Osteocyte (in vitro differentiated cells): ENCODE measurements around the gene POMP. TPM values are rescaled to one million over a fixed set of nuclear protein-coding genes. Genes with fewer than 3 reads are reported as not detected.
A peak's percentile ranks its signal among the peaks of the same experiment; 100 is the strongest.

ENCODE experiments used
- DNase-seq: peaks from one replicate; pipeline ENCODE4 v3.0.0; 2021; ENCODE audit warnings: mixed read lengths; ENCODE audit not compliant: unreplicated experiment; ENCODE audit errors: extremely low spot score
- H3K27ac Mint-ChIP-seq: one replicate; pipeline ENCODE4 v1.8.0; 2021; ENCODE audit warnings: mild to moderate bottlenecking, mixed read lengths; ENCODE audit not compliant: unreplicated experiment
- H3K27me3 Mint-ChIP-seq: one replicate; pipeline ENCODE4 v1.8.0; 2021; ENCODE audit warnings: mixed read lengths; ENCODE audit not compliant: unreplicated experiment
- H3K36me3 Mint-ChIP-seq: one replicate; pipeline ENCODE4 v1.8.0; 2021; ENCODE audit warnings: mixed read lengths; ENCODE audit not compliant: unreplicated experiment
- H3K4me1 Mint-ChIP-seq: one replicate; pipeline ENCODE4 v1.8.0; 2021; ENCODE audit warnings: mixed read lengths; ENCODE audit not compliant: unreplicated experiment
- H3K4me3 Mint-ChIP-seq: one replicate; pipeline ENCODE4 v1.8.0; 2021; ENCODE audit warnings: mild to moderate bottlenecking, moderate library complexity, mixed read lengths; ENCODE audit not compliant: unreplicated experiment
- H3K9me3 Mint-ChIP-seq: one replicate; pipeline ENCODE4 v1.8.0; 2021; ENCODE audit warnings: mixed read lengths; ENCODE audit not compliant: unreplicated experiment
- CTCF ChIP-seq: fragments of 200-600 bp; sonication (generic); IDR thresholded peaks from 2 replicates; pipeline ENCODE4 v1.5.0; 2021; ENCODE audit warnings: antibody characterized with exemption, mild to moderate bottlenecking, moderate library complexity
- total RNA-seq: library from RNA; stranded (reverse); gene quantifications from 2 replicates; pipeline ENCODE4 v1.2.1, GENCODE V29; 2021

Gene POMP
- total RNA-seq, 1 donor from 2014 or later = 74.9 TPM

GRCh38 chr13:28630869-28631268, 28.1 kb upstream of the POMP start:
- no peaks in the 10 kb centered on the region for H3K27me3 Mint-ChIP-seq
- no peaks in the 10 kb centered on the region for H3K4me1 Mint-ChIP-seq
- H3K36me3 Mint-ChIP-seq = no peaks in the 10 kb centered on the region
- no peak overlapping the region for H3K4me3 Mint-ChIP-seq
- no peaks in the 10 kb centered on the region for H3K9me3 Mint-ChIP-seq
- DNase-seq = no peak
- no peak for TF ChIP-seq CTCF
- H3K27ac Mint-ChIP-seq = no peak overlapping the region

GRCh38 chr13:28631801-28632200, 27.1 kb upstream of the POMP start:
- H3K9me3 Mint-ChIP-seq = no peaks in the 10 kb centered on the region
- peaks cover 4% of the 10 kb centered on the region for H3K4me1 Mint-ChIP-seq
- no peak for DNase-seq
- no peaks in the 10 kb centered on the region for H3K36me3 Mint-ChIP-seq
- no peak overlapping the region for H3K4me3 Mint-ChIP-seq
- no peak for TF ChIP-seq CTCF
- no peak overlapping the region for H3K27ac Mint-ChIP-seq
- H3K27me3 Mint-ChIP-seq = no peaks in the 10 kb centered on the region

GRCh38 chr13:28636069-28636468, 22.9 kb upstream of the POMP start:
- TF ChIP-seq CTCF = no peak
- H3K36me3 Mint-ChIP-seq = no peaks in the 10 kb centered on the region
- H3K4me3 Mint-ChIP-seq = no peak overlapping the region
- no peak for DNase-seq
- no peaks in the 10 kb centered on the region for H3K27me3 Mint-ChIP-seq
- no peak overlapping the region for H3K27ac Mint-ChIP-seq
- H3K9me3 Mint-ChIP-seq = no peaks in the 10 kb centered on the region
- peaks cover 22% of the 10 kb centered on the region for H3K4me1 Mint-ChIP-seq

- no peaks in the 10 kb centered on the region for H3K36me3 Mint-ChIP-seq
- H3K27me3 Mint-ChIP-seq = no peaks in the 10 kb centered on the region
- peak overlapping the region; percentile 36 for H3K4me3 Mint-ChIP-seq
- H3K27ac Mint-ChIP-seq = no peak overlapping the region
- peaks cover 25% of the 10 kb centered on the region for H3K4me1 Mint-ChIP-seq
- no peaks in the 10 kb centered on the region for H3K9me3 Mint-ChIP-seq
- DNase-seq = no peak
- peak; percentile 91 for TF ChIP-seq CTCF
Observed at GRCh38 chr13:28636677-28637317, 22.1 kb upstream of the POMP start.

GRCh38 chr13:28637714-28638355, 21.1 kb upstream of the POMP start:
- TF ChIP-seq CTCF = no peak
- Mint-ChIP-seq H3K4me1 (peaks cover 25% of the 10 kb centered on the region), H3K27me3 (no peaks in the 10 kb centered on the region), H3K4me3 (peak overlapping the region; percentile 60), H3K9me3 (no peaks in the 10 kb centered on the region), H3K36me3 (no peaks in the 10 kb centered on the region), H3K27ac (peak overlapping the region; percentile 69)
- no peak for DNase-seq
